HUES64 (cell line): ENCODE measurements around the gene ECI1.

ENCODE experiments used
- H3K27ac ChIP-seq: 2 replicates; pipeline ENCODE4 v1.7.0; 2013; ENCODE audit warnings: low read depth, low read length, inconsistent platforms
- H3K27me3 ChIP-seq: 2 replicates; pipeline ENCODE4 v1.6.1; 2013; ENCODE audit warnings: mild to moderate bottlenecking, low read length; ENCODE audit not compliant: insufficient read depth
- H3K36me3 ChIP-seq: 2 replicates; pipeline ENCODE4 v1.6.1; 2013; ENCODE audit warnings: mild to moderate bottlenecking, low read length; ENCODE audit not compliant: insufficient read depth
- H3K4me1 ChIP-seq: 2 replicates; pipeline ENCODE4 v1.6.1; 2013; ENCODE audit warnings: mild to moderate bottlenecking, low read length, moderate library complexity; ENCODE audit not compliant: insufficient read depth
- H3K4me3 ChIP-seq: 2 replicates; pipeline ENCODE4 v1.5.1; 2013; ENCODE audit warnings: mild to moderate bottlenecking, low read length, moderate library complexity
- H3K9ac ChIP-seq: 2 replicates; pipeline ENCODE4 v1.6.1; 2013; ENCODE audit warnings: mild to moderate bottlenecking, low read depth, low read length
- H3K9me3 ChIP-seq: 2 replicates; pipeline ENCODE4 v1.6.1; 2013; ENCODE audit warnings: low read depth, low read length; ENCODE audit not compliant: insufficient read depth
- WGBS: fragments of 150-250, 120-280 bp; methylation state at CpG from one replicate; pipeline ENCODE4 v1.1.7; 2013; ENCODE audit warnings: missing lambda C conversion rate; 5-methylcytosine and 5-hydroxymethylcytosine counted together

The ECI1 gene

DNA sequence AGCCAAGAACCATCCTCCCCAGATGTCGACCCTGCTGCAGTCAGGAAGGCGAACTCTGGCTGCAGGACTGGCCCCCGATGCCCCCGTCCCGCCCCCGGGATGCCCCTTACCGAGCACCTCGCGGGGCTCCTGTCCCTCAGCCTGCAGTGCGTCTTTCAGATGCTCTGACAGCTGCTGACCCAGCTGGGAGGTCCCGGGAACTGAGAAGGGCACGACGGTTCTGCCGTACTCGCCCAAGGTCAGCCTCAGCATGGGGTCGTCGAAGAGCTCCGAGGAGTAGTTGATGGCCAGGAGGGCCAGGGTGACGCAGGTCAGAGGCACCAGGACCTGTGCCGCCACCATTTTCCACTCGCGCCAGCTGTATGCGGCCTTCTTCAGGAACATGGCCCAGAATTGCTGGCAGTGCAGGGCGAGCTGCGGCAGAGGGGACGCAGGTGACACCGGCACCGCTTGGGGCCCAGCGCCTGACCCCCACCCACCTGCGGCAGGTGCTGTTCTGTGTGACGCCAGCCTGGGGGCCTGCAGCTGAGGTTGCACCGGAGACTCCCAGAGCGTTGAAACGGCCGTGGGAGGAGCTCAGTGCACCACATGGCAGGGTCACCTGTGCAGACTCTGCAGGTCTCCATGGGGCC lies 36.6 kb upstream of the ECI1 start:
- WGBS = 90% methylated on average over 35 of the region's 35 CpGs
- no peaks in the 10 kb centered on the region for H3K36me3 ChIP-seq
- H3K27ac ChIP-seq = no peak overlapping the region
- no peak overlapping the region for H3K9ac ChIP-seq
- no peaks in the 10 kb centered on the region for H3K27me3 ChIP-seq
- H3K4me3 ChIP-seq = no peak overlapping the region
- no peaks in the 10 kb centered on the region for H3K4me1 ChIP-seq
- H3K9me3 ChIP-seq = no peaks in the 10 kb centered on the region

DNA sequence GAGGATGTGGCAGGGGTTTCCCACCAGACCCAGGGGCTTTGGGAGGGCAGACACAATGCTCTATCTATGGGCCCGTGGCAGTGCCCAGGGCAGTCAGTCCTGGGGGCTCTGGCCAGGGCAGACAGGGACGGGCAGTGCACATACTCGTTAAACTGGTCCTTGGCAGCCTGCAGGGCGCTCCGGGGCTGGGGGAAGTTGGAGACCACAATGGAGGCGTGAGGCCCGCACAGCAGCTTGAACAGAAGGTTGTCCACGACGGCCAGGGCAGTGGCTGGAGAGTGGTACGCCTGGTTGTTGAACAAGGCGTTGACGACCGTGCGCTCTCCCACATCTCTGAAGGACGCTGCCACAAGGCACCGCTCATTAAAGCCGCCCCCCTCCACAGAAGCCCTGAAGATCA lies 35.2 kb upstream of the ECI1 start:
- WGBS = 93% methylated on average over 17 of the region's 17 CpGs
- Histone ChIP-seq H3K9ac (no peak overlapping the region), H3K4me3 (no peak overlapping the region), H3K27me3 (no peaks in the 10 kb centered on the region), H3K9me3 (no peaks in the 10 kb centered on the region), H3K36me3 (no peaks in the 10 kb centered on the region), H3K27ac (no peak overlapping the region), H3K4me1 (no peaks in the 10 kb centered on the region)

DNA sequence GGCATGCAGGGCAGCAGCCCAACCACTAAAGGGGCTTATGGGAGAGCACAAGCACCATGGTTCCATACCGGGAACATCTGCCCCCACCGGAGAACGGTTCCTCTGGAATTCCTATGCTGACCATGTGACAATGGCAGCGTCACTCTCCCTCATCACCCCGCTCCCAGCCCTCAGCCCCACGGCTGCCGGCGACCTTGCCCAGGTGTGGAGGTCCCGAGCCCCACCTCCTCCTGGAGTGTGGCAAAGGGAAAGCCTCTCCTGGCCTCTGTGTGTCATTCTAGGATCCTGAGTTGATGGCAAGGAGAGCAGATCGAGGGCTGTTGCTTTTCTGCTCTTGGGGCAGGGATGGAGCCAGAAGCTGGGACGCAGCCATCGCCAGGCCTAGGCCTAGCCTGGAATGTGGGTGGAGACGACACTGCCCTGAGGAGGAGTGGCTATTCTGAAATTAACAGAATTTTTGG lies 34.4 kb upstream of the ECI1 start:
- no peak overlapping the region for H3K9ac ChIP-seq
- H3K36me3 ChIP-seq = no peaks in the 10 kb centered on the region
- H3K27me3 ChIP-seq = no peaks in the 10 kb centered on the region
- WGBS = 89% methylated on average over 13 of the region's 13 CpGs
- H3K4me3 ChIP-seq = no peak overlapping the region
- H3K27ac ChIP-seq = no peak overlapping the region
- H3K4me1 ChIP-seq = no peaks in the 10 kb centered on the region
- no peaks in the 10 kb centered on the region for H3K9me3 ChIP-seq

DNA sequence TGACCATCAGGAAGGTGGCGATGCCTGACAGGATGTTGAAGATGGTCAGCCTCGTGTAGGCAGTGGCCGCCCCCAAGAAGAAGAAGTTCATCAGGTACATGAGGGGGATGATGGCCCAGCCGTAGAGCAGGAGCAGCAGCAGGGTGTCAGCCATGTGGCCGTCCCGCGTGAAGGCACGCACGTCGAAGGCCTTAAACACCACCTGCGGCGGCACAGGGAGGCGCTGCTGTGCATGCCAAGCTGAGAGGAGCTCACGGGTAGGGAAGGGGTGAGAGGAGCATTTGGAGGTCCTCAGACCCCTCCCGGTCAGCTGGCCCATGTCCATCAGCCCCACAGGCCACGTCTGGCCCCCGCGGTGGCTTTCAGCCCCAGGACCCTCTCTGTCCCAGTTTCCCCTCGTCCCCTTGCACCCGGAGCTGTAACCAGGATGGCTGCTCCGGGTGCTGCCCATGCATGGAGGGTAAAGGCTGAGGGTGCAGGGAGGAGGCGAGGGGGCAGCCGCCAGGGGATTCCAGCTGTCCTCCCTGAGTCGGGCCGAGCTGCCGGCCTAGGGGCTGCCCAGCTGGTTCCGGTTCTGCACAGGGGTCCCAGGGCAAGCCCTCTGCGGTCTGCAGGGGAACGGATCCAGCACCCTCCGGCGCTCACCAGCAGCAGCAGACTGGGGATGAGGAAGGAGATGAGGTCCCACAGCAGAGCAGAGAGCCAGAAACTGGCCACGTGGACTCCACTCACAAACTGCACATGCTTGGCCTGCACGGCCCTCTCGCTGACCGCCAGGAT lies 33.6 kb upstream of the ECI1 start:
- H3K4me3 ChIP-seq = no peak overlapping the region
- H3K4me1 ChIP-seq = no peaks in the 10 kb centered on the region
- no peaks in the 10 kb centered on the region for H3K9me3 ChIP-seq
- WGBS = 92% methylated on average over 35 of the region's 35 CpGs
- no peak overlapping the region for H3K27ac ChIP-seq
- no peaks in the 10 kb centered on the region for H3K36me3 ChIP-seq
- no peaks in the 10 kb centered on the region for H3K27me3 ChIP-seq
- no peak overlapping the region for H3K9ac ChIP-seq

DNA sequence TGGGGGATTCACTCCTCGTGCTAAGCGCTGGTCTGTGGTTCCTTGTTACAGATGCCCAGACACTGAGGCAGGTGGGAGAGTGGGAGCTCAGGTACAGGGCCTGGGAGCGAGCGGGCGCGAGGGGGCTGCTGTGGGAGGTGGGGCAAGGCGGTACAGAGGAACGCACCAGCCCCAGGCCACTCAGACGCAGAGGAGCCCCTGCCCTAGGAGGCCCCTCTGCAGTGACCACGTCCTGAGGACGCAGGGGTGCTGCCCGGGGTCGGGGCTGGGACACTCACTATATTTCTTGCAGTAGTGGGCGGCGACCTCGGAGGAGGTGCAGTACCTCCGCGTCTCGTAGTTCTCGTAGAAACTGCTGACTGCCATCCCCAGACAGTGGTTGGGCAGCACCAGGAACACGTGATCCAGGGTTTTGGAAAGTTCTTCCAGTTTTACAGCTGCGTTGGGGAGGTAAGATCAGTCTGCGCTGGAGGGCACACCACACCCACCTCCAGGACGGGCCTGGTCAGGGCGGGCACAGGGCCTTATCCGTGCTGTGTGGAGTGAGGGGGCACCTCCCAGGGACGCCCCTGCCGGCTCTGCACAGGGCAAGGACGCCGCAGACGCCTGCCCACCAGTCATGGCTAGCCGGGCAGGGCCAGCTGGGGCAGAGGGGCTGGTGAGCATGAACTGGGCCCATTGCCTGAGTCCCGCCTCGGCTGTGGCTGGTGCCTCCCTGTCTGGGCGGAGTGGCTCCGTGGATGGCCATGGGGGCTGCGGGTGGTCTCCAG lies 32.8 kb upstream of the ECI1 start:
- H3K36me3 ChIP-seq = no peaks in the 10 kb centered on the region
- no peak overlapping the region for H3K27ac ChIP-seq
- H3K9me3 ChIP-seq = no peaks in the 10 kb centered on the region
- H3K27me3 ChIP-seq = no peaks in the 10 kb centered on the region
- no peak overlapping the region for H3K9ac ChIP-seq
- no peak overlapping the region for H3K4me3 ChIP-seq
- H3K4me1 ChIP-seq = no peaks in the 10 kb centered on the region
- WGBS = 93% methylated on average over 37 of the region's 37 CpGs

DNA sequence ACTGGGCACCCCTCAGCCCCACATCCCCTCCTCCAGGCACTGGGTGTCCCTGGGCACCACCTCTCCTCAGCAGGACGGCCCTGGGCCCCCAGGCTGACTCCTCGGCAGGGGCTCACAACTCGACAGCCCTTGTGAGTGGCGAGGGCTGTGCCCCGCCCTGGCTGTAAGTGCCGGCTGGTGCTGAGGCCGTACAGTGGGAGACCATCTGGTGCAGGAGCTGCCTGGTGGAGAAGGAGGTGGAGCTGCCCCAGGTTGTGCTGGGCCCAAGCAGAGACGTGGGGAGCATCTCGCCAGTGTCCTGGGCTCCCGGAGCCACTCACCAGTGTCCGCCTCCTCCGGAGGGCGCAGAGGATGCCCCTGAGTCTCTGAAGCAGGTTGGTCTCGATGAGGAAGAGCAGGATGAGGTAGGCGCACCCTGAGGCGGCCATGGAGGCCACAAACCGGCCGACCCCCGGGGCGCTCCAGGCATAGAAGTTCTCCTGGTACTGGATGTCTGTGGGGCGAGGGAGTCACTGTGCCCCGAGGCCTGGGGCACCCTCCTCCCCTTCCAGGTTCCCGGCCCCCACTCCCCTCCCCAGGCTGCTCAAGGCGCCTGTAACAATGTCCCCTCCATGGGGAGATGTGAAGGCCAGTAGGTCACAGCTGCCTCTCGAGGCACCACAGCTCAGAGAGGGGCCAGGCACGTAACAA lies 31.6 kb upstream of the ECI1 start:
- Histone ChIP-seq H3K36me3 (no peaks in the 10 kb centered on the region), H3K9me3 (no peaks in the 10 kb centered on the region), H3K27ac (no peak overlapping the region), H3K4me3 (no peak overlapping the region), H3K4me1 (no peaks in the 10 kb centered on the region), H3K27me3 (no peaks in the 10 kb centered on the region), H3K9ac (no peak overlapping the region)
- 88% methylated on average over 26 of the region's 26 CpGs for WGBS

DNA sequence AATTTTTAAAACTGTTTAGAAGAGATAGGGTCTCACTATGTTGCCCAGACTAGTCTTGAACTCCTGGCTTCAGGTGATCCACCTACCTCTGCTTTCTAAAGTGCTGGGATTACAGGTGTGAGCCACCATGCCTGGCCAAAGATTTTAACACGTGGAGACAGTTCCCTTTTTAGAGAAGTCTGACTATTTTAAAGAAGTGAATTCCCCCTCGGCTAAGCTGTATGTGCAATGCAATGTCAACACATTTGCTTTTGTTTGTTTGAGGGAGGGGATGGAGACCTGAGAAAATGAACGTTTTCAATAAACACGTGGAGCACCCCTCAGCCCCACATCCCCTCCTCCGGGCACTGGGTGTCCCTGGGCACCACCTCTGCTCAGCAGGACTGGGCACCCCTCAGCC lies 30.9 kb upstream of the ECI1 start:
- WGBS = 69% methylated on average over 2 of the region's 5 CpGs
- no peak overlapping the region for H3K27ac ChIP-seq
- no peak overlapping the region for H3K9ac ChIP-seq
- no peaks in the 10 kb centered on the region for H3K4me1 ChIP-seq
- H3K4me3 ChIP-seq = no peak overlapping the region
- H3K36me3 ChIP-seq = no peaks in the 10 kb centered on the region
- H3K9me3 ChIP-seq = no peaks in the 10 kb centered on the region
- no peaks in the 10 kb centered on the region for H3K27me3 ChIP-seq

DNA sequence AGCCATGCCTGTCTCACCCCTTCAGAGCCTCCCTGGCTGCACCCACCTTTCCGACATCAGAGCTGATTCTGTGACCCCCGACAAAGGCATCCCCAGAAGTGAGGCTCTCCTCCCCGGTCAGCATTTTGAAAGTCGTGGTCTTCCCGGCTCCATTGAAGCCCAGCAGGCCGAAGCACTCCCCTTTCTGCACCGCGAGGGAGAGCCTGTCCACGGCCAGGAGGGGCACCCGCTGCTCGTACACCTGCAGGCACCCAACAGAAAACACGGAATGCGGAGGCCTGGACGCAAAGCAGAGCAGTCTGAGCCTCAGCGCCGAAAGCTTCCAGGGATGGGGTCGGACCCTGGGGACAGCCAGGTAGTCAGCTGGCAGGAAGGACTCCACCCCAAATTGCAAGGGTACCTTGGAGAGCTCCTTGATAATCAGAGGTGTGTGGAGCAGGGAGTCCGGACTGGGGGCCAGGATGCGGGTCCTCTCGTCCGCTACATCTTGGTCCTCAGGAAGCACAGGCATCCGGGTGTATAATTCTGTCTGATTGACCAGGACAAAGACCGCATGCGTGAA lies 29.7 kb upstream of the ECI1 start:
- H3K36me3 ChIP-seq = no peaks in the 10 kb centered on the region

DNA sequence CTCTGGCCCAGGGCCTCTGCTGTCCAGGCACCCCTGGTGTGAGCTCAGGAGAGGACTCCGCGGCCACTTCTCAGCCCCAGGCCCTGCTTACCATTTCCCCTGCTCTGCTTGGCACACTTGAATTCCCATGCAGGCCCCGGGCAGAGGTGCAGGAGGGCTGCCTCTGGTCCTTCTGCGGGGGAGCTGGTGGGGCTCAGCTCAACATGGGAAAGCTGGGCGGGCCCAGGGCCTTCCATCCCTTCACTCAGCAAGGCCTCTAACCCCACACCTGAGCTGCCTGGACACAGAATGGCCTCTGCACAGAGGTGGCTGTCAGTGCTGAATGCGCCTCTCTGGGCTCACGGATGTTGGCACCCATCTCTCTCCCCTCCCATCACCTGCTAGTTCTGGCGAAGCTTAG lies 29.1 kb upstream of the ECI1 start:
- Histone ChIP-seq H3K9me3 (no peaks in the 10 kb centered on the region), H3K36me3 (no peaks in the 10 kb centered on the region)
- 90% methylated on average over 8 of the region's 8 CpGs for WGBS

More for the DNA sequence above, 29.7 kb upstream of the ECI1 start:
- Histone ChIP-seq H3K9me3 (no peaks in the 10 kb centered on the region), H3K4me3 (no peak overlapping the region), H3K27me3 (no peaks in the 10 kb centered on the region), H3K4me1 (no peaks in the 10 kb centered on the region), H3K27ac (no peak overlapping the region), H3K9ac (no peak overlapping the region)
- WGBS = 91% methylated on average over 24 of the region's 24 CpGs

DNA sequence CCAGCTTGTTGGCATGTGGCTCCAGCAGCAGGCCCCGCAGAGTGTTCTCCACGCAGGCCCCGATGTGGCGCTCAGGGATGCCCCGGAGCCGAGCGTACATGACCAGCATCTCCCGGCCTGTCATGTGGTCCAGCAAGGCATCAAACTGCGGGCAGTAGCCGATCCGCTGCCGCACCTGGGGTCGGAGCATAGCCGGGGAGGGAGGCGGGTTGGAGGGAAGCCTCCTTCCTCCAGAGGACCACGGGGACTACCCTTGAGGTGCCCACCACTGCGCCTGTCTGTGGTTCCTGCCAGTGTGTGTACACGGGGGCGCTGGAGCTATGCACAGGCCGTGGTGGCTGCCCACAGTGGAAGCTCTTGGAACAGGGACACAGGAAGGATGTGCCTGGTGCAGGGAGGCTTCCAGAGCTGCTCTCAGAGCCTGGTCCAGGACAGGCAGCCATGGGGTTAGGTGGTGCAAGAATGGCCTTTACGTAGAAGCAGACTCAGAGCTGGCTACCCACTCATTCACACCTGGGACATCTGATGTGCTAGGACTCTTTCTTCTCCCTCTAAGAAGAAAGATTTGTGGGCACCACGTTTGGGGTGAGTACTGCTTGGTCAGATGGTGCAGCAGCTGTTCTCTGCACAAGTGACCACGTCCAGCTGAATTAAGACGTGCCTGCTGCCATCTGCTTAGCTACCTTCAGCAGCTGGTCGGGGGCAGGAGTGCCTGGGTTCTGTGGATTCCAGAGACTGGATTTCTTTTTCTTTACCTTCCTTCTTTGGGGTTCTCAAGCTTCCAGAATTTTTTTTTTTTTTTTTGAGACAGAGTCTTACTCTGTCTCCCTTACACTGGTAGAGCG lies 27.8 kb upstream of the ECI1 start:
- H3K4me3 ChIP-seq = no peak overlapping the region
- H3K9me3 ChIP-seq = no peaks in the 10 kb centered on the region
- H3K36me3 ChIP-seq = no peaks in the 10 kb centered on the region
- H3K9ac ChIP-seq = no peak overlapping the region
- no peaks in the 10 kb centered on the region for H3K4me1 ChIP-seq
- H3K27me3 ChIP-seq = no peaks in the 10 kb centered on the region
- 91% methylated on average over 26 of the region's 26 CpGs for WGBS
- H3K27ac ChIP-seq = no peak overlapping the region

More for the DNA sequence above, 29.1 kb upstream of the ECI1 start:
- Histone ChIP-seq H3K27ac (no peak overlapping the region), H3K4me1 (no peaks in the 10 kb centered on the region), H3K9ac (no peak overlapping the region), H3K4me3 (no peak overlapping the region), H3K27me3 (no peaks in the 10 kb centered on the region)
